ENCODE measurements around the gene JCHAIN. TPM values are rescaled to one million over a fixed set of nuclear protein-coding genes. Genes with fewer than 3 reads are reported as not detected.
A peak's percentile ranks its signal among the peaks of the same experiment; 100 is the strongest.
"Not testable (repeated sequence)": the region's sequence is repeated elsewhere in the genome, so short reads cannot be mapped to it uniquely, and the experiment has no call there.

The JCHAIN gene
- total and polyA plus RNA-seq, 7 experiments from 2014 or later = 0.81 to 223 (median 36.9) TPM; not detected in 3

DNA sequence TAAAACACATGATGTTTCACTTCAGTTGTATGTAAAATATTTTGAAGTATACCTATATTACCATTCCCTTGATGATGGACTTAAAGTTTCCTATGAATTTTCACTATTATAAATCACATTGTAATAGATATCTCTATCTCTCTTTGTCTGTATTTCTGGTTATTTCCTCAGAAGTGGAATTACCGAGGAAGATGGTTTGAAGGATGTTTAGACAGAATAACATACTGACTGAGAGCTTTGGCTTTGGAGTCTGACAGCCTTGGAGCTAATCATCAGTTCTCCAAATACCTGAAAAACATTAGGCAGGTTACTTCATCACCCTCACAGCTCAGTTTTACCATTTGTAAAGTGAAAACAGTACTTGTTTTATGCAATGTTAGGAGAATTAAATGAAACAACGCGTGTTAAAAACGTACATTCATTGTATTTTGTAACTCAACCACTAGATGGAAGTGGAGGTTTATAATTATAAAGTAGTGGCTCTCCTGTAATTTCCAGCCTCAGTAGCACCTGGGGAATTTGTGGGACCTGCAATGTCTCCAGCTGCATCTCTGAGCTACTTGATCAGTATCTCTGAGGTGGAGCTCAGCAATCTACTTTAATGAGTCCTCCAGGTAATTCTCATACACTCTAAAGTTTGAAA is 14.3 kb downstream of the JCHAIN start:
- intact Hi-C loops (cut with micrococcal nuclease) = loop anchor here (1.0 to 5.0 kb wide), 16 partner anchors 36 to 1651 kb away; partner anchors contain the start of genes MOB1B (in 2 of the 2) and UTP3 (in 2 of the 2)
- ATAC-seq (peak; percentile 61), DNase-seq (peak in 6 of 9 donors; percentile 12 to 47 (median 40))
- Mint-ChIP-seq H3K4me3 (no peak overlapping the region), H3K27ac (no peak overlapping the region), H3K36me3 (no peaks in the 10 kb centered on the region), H3K9me3 (no peaks in the 10 kb centered on the region), H3K4me1 (peaks cover 0 to 6% (median 0%) of the 10 kb centered on the region in 7 donors), H3K27me3 (peaks cover 0 to 25% (median 3%) of the 10 kb centered on the region in 5 donors)
- CTCF ChIA-PET = interaction anchor here (0.6 to 1.8 kb wide), 17 partner anchors 9 to 584 kb away, joined by 3 to 10 read pairs (median 3); partner anchors contain the start of gene ENAM
- Histone ChIP-seq H3K9me3 (ENCODE audit: control insufficient read depth in 2 of 3, low read length in 3 of 3) (no peaks in the 10 kb centered on the region), H3K4me3 (ENCODE audit: low read length) (no peak overlapping the region), H3K36me3 (ENCODE audit: control insufficient read depth in 2 of 3, insufficient read depth in 3 of 3, low read length in 3 of 3) (no peaks in the 10 kb centered on the region), H3K27me3 (ENCODE audit: control insufficient read depth in 2 of 2, insufficient read depth in 2 of 2, low read length in 2 of 2) (no peaks in the 10 kb centered on the region), H3K4me1 (ENCODE audit: control insufficient read depth in 2 of 2, insufficient read depth in 2 of 2, low read length in 2 of 2) (no peaks in the 10 kb centered on the region), H3K27ac (ENCODE audit: low read depth, low read length) (no peak overlapping the region)
- POLR2A ChIA-PET = interaction anchor here (0.6 kb wide), 2 partner anchors 167 to 353 kb away, joined by 4 to 5 read pairs; no protein-coding TSS in a partner anchor

DNA sequence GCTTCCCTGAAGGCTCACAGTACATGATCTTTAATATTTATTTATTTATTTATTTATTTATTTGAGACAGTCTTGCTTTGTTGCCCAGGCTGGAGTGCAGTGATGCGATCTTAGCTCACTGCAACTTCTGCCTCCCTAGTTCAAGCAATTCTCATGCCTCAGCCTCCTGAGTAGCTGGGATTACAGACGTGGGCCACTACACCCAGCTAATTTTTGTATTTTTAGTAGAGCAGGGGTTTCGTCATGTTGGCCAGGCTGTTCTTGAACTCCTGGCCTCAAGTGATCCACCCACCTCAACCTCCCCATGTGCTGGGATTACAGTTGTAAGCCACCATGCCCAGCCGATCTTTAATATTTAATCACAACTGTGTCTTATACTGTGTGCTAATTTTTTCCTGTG is 15.6 kb downstream of the JCHAIN start:
- H3K9me3 ChIP-seq (ENCODE audit: control insufficient read depth in 2 of 3, low read length in 3 of 3); DNase-seq; H3K9me3 Mint-ChIP-seq; H3K4me1 Mint-ChIP-seq; H3K36me3 Mint-ChIP-seq; H3K4me3 ChIP-seq (ENCODE audit: low read length); H3K27me3 ChIP-seq (ENCODE audit: control insufficient read depth in 2 of 2, insufficient read depth in 2 of 2, low read length in 2 of 2); H3K27ac ChIP-seq (ENCODE audit: low read depth, low read length); H3K36me3 ChIP-seq (ENCODE audit: control insufficient read depth in 2 of 3, insufficient read depth in 3 of 3, low read length in 3 of 3); H3K4me3 Mint-ChIP-seq; POLR2A ChIA-PET; ATAC-seq; H3K4me1 ChIP-seq (ENCODE audit: control insufficient read depth in 2 of 2, insufficient read depth in 2 of 2, low read length in 2 of 2): not testable (repeated sequence)
- intact Hi-C loops (cut with micrococcal nuclease) = loop anchor here (5.0 kb wide), 3 partner anchors 252 to 532 kb away; partner anchors contain the start of gene MOB1B (in 1 of the 2)
- CTCF ChIA-PET = interaction anchor here (0.7 to 1.8 kb wide), 3 partner anchors 357 to 360 kb away, joined by 5 to 10 read pairs (median 7); no protein-coding TSS in a partner anchor
- Mint-ChIP-seq H3K27me3 (peaks cover 0 to 22% (median 3%) of the 10 kb centered on the region in 5 donors), H3K27ac (peak overlapping the region in 1 of 9 donors; percentile 41)

- POLR2A ChIA-PET = no interaction called here
- intact Hi-C loops (cut with micrococcal nuclease) = no loop called here
- Histone ChIP-seq H3K4me1 (ENCODE audit: control insufficient read depth in 2 of 2, insufficient read depth in 2 of 2, low read length in 2 of 2) (no peaks in the 10 kb centered on the region), H3K36me3 (ENCODE audit: control insufficient read depth in 2 of 3, insufficient read depth in 3 of 3, low read length in 3 of 3) (no peaks in the 10 kb centered on the region), H3K27ac (ENCODE audit: low read depth, low read length) (no peak overlapping the region), H3K4me3 (ENCODE audit: low read length) (no peak overlapping the region), H3K27me3 (ENCODE audit: control insufficient read depth in 2 of 2, insufficient read depth in 2 of 2, low read length in 2 of 2) (no peaks in the 10 kb centered on the region), H3K9me3 (ENCODE audit: control insufficient read depth in 2 of 3, low read length in 3 of 3) (no peaks in the 10 kb centered on the region)
- CTCF ChIA-PET = no interaction called here
- no peaks in the 10 kb centered on the region for H3K36me3 Mint-ChIP-seq
- H3K9me3 Mint-ChIP-seq = peaks cover 0 to 3% (median 0%) of the 10 kb centered on the region in 11 donors
- no peak for DNase-seq
- no peak for ATAC-seq
- no peak overlapping the region for H3K4me3 Mint-ChIP-seq
- H3K27ac Mint-ChIP-seq = no peak overlapping the region
- peaks cover 0 to 2% (median 0%) of the 10 kb centered on the region in 7 donors for H3K4me1 Mint-ChIP-seq
- peaks cover 0 to 4% (median 0%) of the 10 kb centered on the region in 5 donors for H3K27me3 Mint-ChIP-seq
These were observed 26.1 kb downstream of the JCHAIN start for GRCh38 chr4:70640192-70640591.

GRCh38 chr4:70637239-70637913 is 28.9 kb downstream of the JCHAIN start:
- H3K9me3 ChIP-seq (ENCODE audit: control insufficient read depth in 2 of 3, low read length in 3 of 3) = no peaks in the 10 kb centered on the region
- Mint-ChIP-seq H3K36me3 (no peaks in the 10 kb centered on the region), H3K9me3 (no peaks in the 10 kb centered on the region), H3K27me3 (peaks cover 9 to 20% (median 11%) of the 10 kb centered on the region in 5 donors), H3K4me3 (no peak overlapping the region), H3K4me1 (peaks cover 0 to 2% (median 0%) of the 10 kb centered on the region in 7 donors), H3K27ac (no peak overlapping the region)
- intact Hi-C loops (cut with micrococcal nuclease) = no loop called here
- H3K27me3 ChIP-seq (ENCODE audit: control insufficient read depth in 2 of 2, insufficient read depth in 2 of 2, low read length in 2 of 2) = no peaks in the 10 kb centered on the region
- POLR2A ChIA-PET = no interaction called here
- no peak overlapping the region for H3K4me3 ChIP-seq (ENCODE audit: low read length)
- no peaks in the 10 kb centered on the region for H3K4me1 ChIP-seq (ENCODE audit: control insufficient read depth in 2 of 2, insufficient read depth in 2 of 2, low read length in 2 of 2)
- no peak overlapping the region for H3K27ac ChIP-seq (ENCODE audit: low read depth, low read length)
- no peak for ATAC-seq
- CTCF ChIA-PET = no interaction called here
- no peaks in the 10 kb centered on the region for H3K36me3 ChIP-seq (ENCODE audit: control insufficient read depth in 2 of 3, insufficient read depth in 3 of 3, low read length in 3 of 3)
- no peak for DNase-seq

- Mint-ChIP-seq H3K27ac (no peak overlapping the region), H3K27me3 (peaks cover 7 to 22% (median 16%) of the 10 kb centered on the region in 5 donors), H3K4me3 (no peak overlapping the region), H3K4me1 (no peaks in the 10 kb centered on the region), H3K9me3 (no peaks in the 10 kb centered on the region), H3K36me3 (no peaks in the 10 kb centered on the region)
- CTCF ChIA-PET = no interaction called here
- H3K27ac ChIP-seq (ENCODE audit: low read depth, low read length) = no peak overlapping the region
- H3K36me3 ChIP-seq (ENCODE audit: control insufficient read depth in 2 of 3, insufficient read depth in 3 of 3, low read length in 3 of 3) = no peaks in the 10 kb centered on the region
- ATAC-seq (no peak), DNase-seq (no peak)
- H3K27me3 ChIP-seq (ENCODE audit: control insufficient read depth in 2 of 2, insufficient read depth in 2 of 2, low read length in 2 of 2) = no peaks in the 10 kb centered on the region
- H3K4me3 ChIP-seq (ENCODE audit: low read length) = no peak overlapping the region
- no peaks in the 10 kb centered on the region for H3K4me1 ChIP-seq (ENCODE audit: control insufficient read depth in 2 of 2, insufficient read depth in 2 of 2, low read length in 2 of 2)
- intact Hi-C loops (cut with micrococcal nuclease) = no loop called here
- H3K9me3 ChIP-seq (ENCODE audit: control insufficient read depth in 2 of 3, low read length in 3 of 3) = no peaks in the 10 kb centered on the region
- POLR2A ChIA-PET = no interaction called here
These were observed 31.8 kb downstream of the JCHAIN start for GRCh38 chr4:70634482-70634881.

DNA sequence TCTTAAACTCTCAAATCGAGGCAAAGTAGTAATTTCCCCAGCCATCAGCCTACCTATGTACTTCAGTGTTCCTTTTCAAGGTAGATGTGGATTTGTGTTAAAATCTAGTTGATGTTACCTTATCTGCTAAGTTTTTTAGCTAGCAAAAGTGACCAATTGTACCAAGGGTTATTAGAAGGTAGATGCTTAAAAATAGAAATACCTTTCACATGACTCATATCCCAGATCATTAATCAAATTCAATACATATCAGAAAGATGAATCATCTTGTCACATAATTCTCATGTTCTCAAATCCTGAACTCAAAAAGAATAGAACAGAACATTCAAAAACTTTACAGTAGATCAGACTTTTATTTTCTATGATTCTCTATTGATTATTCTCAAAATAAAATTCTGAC is 34.3 kb downstream of the JCHAIN start:
- Histone ChIP-seq H3K9me3 (ENCODE audit: control insufficient read depth in 2 of 3, low read length in 3 of 3) (no peaks in the 10 kb centered on the region), H3K4me3 (ENCODE audit: low read length) (no peak overlapping the region), H3K27me3 (ENCODE audit: control insufficient read depth in 2 of 2, insufficient read depth in 2 of 2, low read length in 2 of 2) (no peaks in the 10 kb centered on the region), H3K4me1 (ENCODE audit: control insufficient read depth in 2 of 2, insufficient read depth in 2 of 2, low read length in 2 of 2) (no peaks in the 10 kb centered on the region), H3K27ac (ENCODE audit: low read depth, low read length) (no peak overlapping the region), H3K36me3 (ENCODE audit: control insufficient read depth in 2 of 3, insufficient read depth in 3 of 3, low read length in 3 of 3) (no peaks in the 10 kb centered on the region)
- Mint-ChIP-seq H3K9me3 (no peaks in the 10 kb centered on the region), H3K27me3 (peaks cover 7 to 22% (median 16%) of the 10 kb centered on the region in 5 donors), H3K4me1 (peaks cover 0 to 6% (median 0%) of the 10 kb centered on the region in 7 donors), H3K4me3 (no peak overlapping the region), H3K36me3 (no peaks in the 10 kb centered on the region), H3K27ac (no peak overlapping the region)
- no peak for ATAC-seq
- no peak for DNase-seq
- ChIA-PET POLR2A (no interaction called here), CTCF (no interaction called here)
- intact Hi-C loops (cut with micrococcal nuclease) = no loop called here
